ENCODE measurements around the gene PI3. TPM values are rescaled to one million over a fixed set of nuclear protein-coding genes. Genes with fewer than 3 reads are reported as not detected.

Gene PI3
- total RNA-seq, 1 experiment from 2014 or later = not detected

DNA sequence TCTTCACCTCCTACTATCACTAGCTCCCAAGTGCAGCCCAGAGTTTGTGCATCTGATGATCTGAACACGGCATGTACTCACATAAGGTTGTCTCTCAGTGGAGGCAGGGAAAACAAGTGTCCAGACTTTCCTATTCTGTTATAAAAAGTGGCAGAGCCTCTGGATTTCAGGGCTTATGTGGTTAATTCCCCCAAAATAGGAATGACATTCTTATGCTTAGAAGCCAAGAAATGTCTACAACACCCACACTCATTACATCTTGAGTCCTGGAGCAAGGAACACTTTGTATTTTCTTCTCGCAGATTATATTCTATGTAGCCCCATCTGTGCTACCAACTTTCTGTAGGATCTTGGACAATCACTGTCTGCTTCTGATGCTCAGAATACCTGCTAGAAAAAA lies 18.6 kb downstream of the PI3 start:
- no peaks in the 10 kb centered on the region for H3K4me1 ChIP-seq (ENCODE audit: control insufficient read depth, insufficient read depth, low read length)
- ChIA-PET POLR2A (no interaction called here), CTCF (no interaction called here)
- in situ Hi-C loops (cut with HindIII; ENCODE audit: low pct_unique_long_range_greater_than_20kb, low sequenced_read_pairs) = no loop called here
- no peak overlapping the region for H3K4me3 ChIP-seq (ENCODE audit: low read depth in 2 of 2, low read length in 2 of 2)
- peaks cover 2% of the 10 kb centered on the region; the same call in 1 of the 2 replicates for H3K27me3 ChIP-seq (ENCODE audit: control insufficient read depth, insufficient read depth, low read length)
- no peak for ATAC-seq
- H3K9me3 ChIP-seq (ENCODE audit: control insufficient read depth, insufficient read depth, low read depth, low read length) = no peaks in the 10 kb centered on the region
- intact Hi-C loops (cut with micrococcal nuclease; ENCODE audit: unreplicated experiment) = no loop called here
- TF ChIP-seq SIN3A (IDR thresholded peaks at IDR 0.05; ENCODE audit: borderline replicate concordance, insufficient read depth, low read depth, low read length) = no peak
- no peak for TF ChIP-seq POLR2AphosphoS5 (IDR thresholded peaks at IDR 0.05; ENCODE audit: low read depth, low read length)
- TF ChIP-seq, protein P1, sequence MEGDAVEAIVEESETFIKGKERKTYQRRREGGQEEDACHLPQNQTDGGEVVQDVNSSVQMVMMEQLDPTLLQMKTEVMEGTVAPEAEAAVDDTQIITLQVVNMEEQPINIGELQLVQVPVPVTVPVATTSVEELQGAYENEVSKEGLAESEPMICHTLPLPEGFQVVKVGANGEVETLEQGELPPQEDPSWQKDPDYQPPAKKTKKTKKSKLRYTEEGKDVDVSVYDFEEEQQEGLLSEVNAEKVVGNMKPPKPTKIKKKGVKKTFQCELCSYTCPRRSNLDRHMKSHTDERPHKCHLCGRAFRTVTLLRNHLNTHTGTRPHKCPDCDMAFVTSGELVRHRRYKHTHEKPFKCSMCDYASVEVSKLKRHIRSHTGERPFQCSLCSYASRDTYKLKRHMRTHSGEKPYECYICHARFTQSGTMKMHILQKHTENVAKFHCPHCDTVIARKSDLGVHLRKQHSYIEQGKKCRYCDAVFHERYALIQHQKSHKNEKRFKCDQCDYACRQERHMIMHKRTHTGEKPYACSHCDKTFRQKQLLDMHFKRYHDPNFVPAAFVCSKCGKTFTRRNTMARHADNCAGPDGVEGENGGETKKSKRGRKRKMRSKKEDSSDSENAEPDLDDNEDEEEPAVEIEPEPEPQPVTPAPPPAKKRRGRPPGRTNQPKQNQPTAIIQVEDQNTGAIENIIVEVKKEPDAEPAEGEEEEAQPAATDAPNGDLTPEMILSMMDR (IDR thresholded peaks at IDR 0.05) = no peak
- TF ChIP-seq REST (IDR thresholded peaks at IDR 0.05; ENCODE audit: insufficient read depth in 1 of 2, low read depth in 2 of 2, low read length in 1 of 2) = no peak
- H3K36me3 ChIP-seq (ENCODE audit: control insufficient read depth, insufficient read depth, low read length) = no peaks in the 10 kb centered on the region
- H3K27ac ChIP-seq (ENCODE audit: low read length) = no peak overlapping the region
- DNase-seq (ENCODE audit: low read depth, low spot score) = no peak
- BruUV-seq (replicated peaks) = no TSS peak

GRCh38 chr20:45206725-45207124 lies 32.0 kb downstream of the PI3 start, which contains the start of gene SEMG1:
SEMG1 (plus strand) TSS chr20:45207033; CDS start chr20:45207054, 21 bp downstream.
- intact Hi-C loops (cut with micrococcal nuclease; ENCODE audit: unreplicated experiment) (no loop called here), in situ Hi-C loops (cut with HindIII; ENCODE audit: low pct_unique_long_range_greater_than_20kb, low sequenced_read_pairs) (no loop called here)
- H3K27ac ChIP-seq (ENCODE audit: low read length) = no peak within 1 kb of the TSS
- BruUV-seq (replicated peaks) = no TSS peak
- H3K4me1 ChIP-seq (ENCODE audit: control insufficient read depth, insufficient read depth, low read length) = no peaks in the 10 kb centered on the region
- peaks cover 19% of the 10 kb centered on the region for H3K27me3 ChIP-seq (ENCODE audit: control insufficient read depth, insufficient read depth, low read length)
- TF ChIP-seq, protein P1 (IDR thresholded peaks at IDR 0.05) = no peak
- no peak for TF ChIP-seq TCF7L2 (IDR thresholded peaks at IDR 0.05; ENCODE audit: low read depth, low read length)
- TF ChIP-seq REST (IDR thresholded peaks at IDR 0.05; ENCODE audit: insufficient read depth in 1 of 2, low read depth in 2 of 2, low read length in 1 of 2) = no peak
- TF ChIP-seq SIN3A (IDR thresholded peaks at IDR 0.05; ENCODE audit: borderline replicate concordance, insufficient read depth, low read depth, low read length) = no peak
- TF ChIP-seq POLR2AphosphoS5 (IDR thresholded peaks at IDR 0.05; ENCODE audit: low read depth, low read length) = no peak
- H3K4me3 ChIP-seq (ENCODE audit: low read depth in 2 of 2, low read length in 2 of 2) = no peak within 1 kb of the TSS
- H3K36me3 ChIP-seq (ENCODE audit: control insufficient read depth, insufficient read depth, low read length) = no peaks in the 10 kb centered on the region
- ChIA-PET CTCF (interaction anchor here (0.6 kb wide), 1 partner anchor 96 kb away, joined by 3 read pairs; no protein-coding TSS in a partner anchor), POLR2A (no interaction called here)
- no peak for DNase-seq (ENCODE audit: low read depth, low spot score)
- ATAC-seq = no peak
- H3K9me3 ChIP-seq (ENCODE audit: control insufficient read depth, insufficient read depth, low read depth, low read length) = no peaks in the 10 kb centered on the region

Data from Panc1 (cell line).